Endothelial cell of umbilical vein (primary cell): Measurements from ENCODE around the gene MAPKAP1. TPM values are rescaled to one million over a fixed set of nuclear protein-coding genes. Genes with fewer than 3 reads are reported as not detected.

Experiments
- BruUV-seq: library from RNA; stranded (reverse); fragments of 400-500 nt; replicated peaks from 2 replicates; lab custom pipeline; 2021; lab: Mats Ljungman, UMichigan
- CTCF ChIA-PET: fragments of 300-600, 350-600 bp; sonication (Branson Sonifier 250); formaldehyde crosslinking; loops from one replicate; lab custom pipeline; 2021; ENCODE audit warnings: antibody characterized with exemption, inconsistent platforms; lab: Charles Lee
- POLR2A ChIA-PET: fragments of 300-600, 350-600 bp; sonication (Branson Sonifier 250); formaldehyde crosslinking; loops from one replicate; lab custom pipeline; 2021; ENCODE audit warnings: antibody characterized with exemption, inconsistent platforms; lab: Charles Lee
- DNase-seq: peaks from one replicate; pipeline ENCODE4 v3.0.0-alpha.2; 2011; ENCODE audit warnings: low read depth, low spot score
- FAIRE-seq: peaks from 2 replicates; lab custom pipeline; 2011; peaks lifted over from hg19 to GRCh38; lab: Jason Lieb, UNC
- H2AFZ ChIP-seq: 2 replicates; pipeline ENCODE4 v1.6.0; 2012; ENCODE audit warnings: low read depth, low read length, control low read depth, inconsistent platforms
- H3K27ac ChIP-seq: 2 replicates; pipeline ENCODE4 v1.5.1; 2011; ENCODE audit warnings: low read depth, mild to moderate bottlenecking, control low read depth, low read length, moderate library complexity; ENCODE audit not compliant: insufficient read depth
- H3K27me3 ChIP-seq, 2 experiments: 2 replicates each; pipeline versions ENCODE4 v1.6.0 to v1.6.1; 2011; ENCODE audit warnings: low read length in 2 of 2, mixed read lengths in 1 of 2; ENCODE audit not compliant: control insufficient read depth in 2 of 2, insufficient read depth in 2 of 2
- H3K36me3 ChIP-seq, 2 experiments: 2 replicates in 1 of 2; 3 replicates in 1 of 2; pipeline ENCODE4 v1.5.1; 2011; ENCODE audit warnings: low read length in 2 of 2, mild to moderate bottlenecking in 1 of 2, moderate library complexity in 1 of 2; ENCODE audit not compliant: control insufficient read depth in 2 of 2, insufficient read depth in 2 of 2; ENCODE audit errors: extremely low read depth in 1 of 2
- H3K4me1 ChIP-seq: 3 replicates; pipeline ENCODE4 v1.5.1; 2011; ENCODE audit warnings: mild to moderate bottlenecking, low read length; ENCODE audit not compliant: control insufficient read depth, insufficient read depth; ENCODE audit errors: extremely low read depth
- H3K4me2 ChIP-seq: 2 replicates; pipeline ENCODE4 v1.6.1; 2011; ENCODE audit warnings: low read length, control low read depth, mixed read lengths; ENCODE audit not compliant: insufficient read depth
- H3K4me3 ChIP-seq, 3 experiments: fragments of 200-600 bp in 1 of 3; sonication (generic), shearing (Covaris generic) in 1 of 3; replicated peaks in 1 of 3; 2 replicates each; pipeline ENCODE4 v1.5.1; 2011 to 2016; ENCODE audit warnings: control low read depth in 3 of 3, low read length in 3 of 3, mild to moderate bottlenecking in 2 of 3, inconsistent platforms in 1 of 3, low read depth in 1 of 3, moderate library complexity in 1 of 3; ENCODE audit not compliant: insufficient read depth in 1 of 3
- H3K79me2 ChIP-seq: 2 replicates; pipeline ENCODE4 v1.6.0; 2012; ENCODE audit warnings: low read length, inconsistent platforms; ENCODE audit not compliant: control insufficient read depth, insufficient read depth
- H3K9ac ChIP-seq: replicated peaks from 2 replicates; pipeline ENCODE3; 2011; ENCODE audit warnings: low read length, control low read depth; ENCODE audit not compliant: insufficient read depth; ENCODE audit errors: extremely low read depth
- H3K9me1 ChIP-seq: replicated peaks from 3 replicates; pipeline ENCODE4 v1.6.0; 2011; ENCODE audit warnings: mild to moderate bottlenecking, low read length; ENCODE audit not compliant: control insufficient read depth, insufficient read depth; ENCODE audit errors: extremely low read depth
- H3K9me3 ChIP-seq: replicated peaks from 2 replicates; pipeline ENCODE4 v1.5.1; 2012; ENCODE audit warnings: low read length, inconsistent platforms; ENCODE audit not compliant: control insufficient read depth, insufficient read depth
- H4K20me1 ChIP-seq: replicated peaks from 2 replicates; pipeline ENCODE3; 2011; ENCODE audit warnings: mild to moderate bottlenecking, low read length; ENCODE audit not compliant: control insufficient read depth, insufficient read depth; ENCODE audit errors: extremely low read depth
- EZH2 ChIP-seq: IDR thresholded peaks from 2 replicates; pipeline ENCODE4 v1.6.1; 2012; ENCODE audit warnings: borderline replicate concordance, low read depth, mild to moderate bottlenecking, moderate library complexity, low read length, inconsistent platforms; ENCODE audit not compliant: severe bottlenecking
- FOS ChIP-seq: IDR thresholded peaks from 2 replicates; pipeline ENCODE4 v1.6.1; 2011; ENCODE audit warnings: mild to moderate bottlenecking, low read length, moderate library complexity, borderline replicate concordance; ENCODE audit not compliant: insufficient read depth
- GATA2 ChIP-seq: IDR thresholded peaks from 2 replicates; pipeline ENCODE4 v1.7.0; 2011; ENCODE audit warnings: low read depth, mild to moderate bottlenecking, moderate library complexity, mixed read lengths, low read length; ENCODE audit not compliant: insufficient read length, insufficient read depth
- JUN ChIP-seq: IDR thresholded peaks from 2 replicates; pipeline ENCODE4 v1.6.1; 2011; ENCODE audit warnings: borderline replicate concordance, low read depth; ENCODE audit not compliant: insufficient read length, insufficient read depth
- MYC ChIP-seq: IDR thresholded peaks from one replicate; pipeline ENCODE4 v1.6.1; 2011; ENCODE audit warnings: mild to moderate bottlenecking, low read depth, low read length
- POLR2A ChIP-seq: IDR thresholded peaks from 2 replicates; pipeline ENCODE4 v1.6.1; 2012; ENCODE audit warnings: low read depth, mild to moderate bottlenecking, control low read depth, low read length
- POLR2AphosphoS5 ChIP-seq: IDR thresholded peaks from 2 replicates; pipeline ENCODE4 v1.6.1; 2012; ENCODE audit warnings: low read depth, mild to moderate bottlenecking, control low read depth, low read length, moderate library complexity; ENCODE audit not compliant: insufficient read depth
- dilution Hi-C: fragments of 300-500 bp; cut with MboI; formaldehyde crosslinking; loops from one replicate; pipeline ENCODE4 v1.15.0; 2019; ENCODE audit warnings: low sequenced_read_pairs; ENCODE audit not compliant: extremely low pct_ligation_motif_present
- intact Hi-C: fragments of 100-400 bp; cut with micrococcal nuclease; formaldehyde crosslinking; loops from one replicate; pipeline ENCODE4 v1.10.0; 2022
- polyA plus RNA-seq, 4 experiments: library from polyadenylated mRNA; depleted of rRNA in 3 of 4; stranded (reverse) in 3 of 4; unstranded in 1 of 4; fragments of >200 nt; gene quantifications; 2 replicates each; pipeline versions ENCODE4 v1.2.1 to v1.2.3, GENCODE V29; 2011 to 2012; ENCODE audit warnings: missing spikeins in 1 of 4
- total RNA-seq: library from RNA; stranded (reverse); gene quantifications from 2 replicates; pipeline ENCODE4 v1.2.3, GENCODE V29; 2021
- TF ChIP-seq, protein P1 (sequence below), 2 donors: IDR thresholded peaks; 1 replicate in 1 of 2; 2 replicates in 1 of 2; pipeline ENCODE4 v1.5.1; 2011; ENCODE audit warnings: low read length in 2 of 2, mild to moderate bottlenecking in 2 of 2, moderate library complexity in 2 of 2, control low read depth in 1 of 2, inconsistent platforms in 1 of 2, low read depth in 1 of 2; ENCODE audit not compliant: insufficient read depth in 1 of 2; ENCODE audit errors: extremely low read depth in 1 of 2
- TF ChIP-seq, protein P2 (sequence below): IDR thresholded peaks from 2 replicates; pipeline ENCODE4 v1.6.1; 2011; ENCODE audit not compliant: insufficient read depth, insufficient read length

The MAPKAP1 gene
- total and polyA plus RNA-seq, 2 donors (not counting 3 experiments of a cell fraction or from before 2014, with no cell fraction given), result 61.9 to 99.1 TPM

GRCh38 chr9:125435776-125436612 is 271.0 kb downstream of the MAPKAP1 start:
- Histone ChIP-seq H3K4me1 (no peaks in the 10 kb centered on the region), H2AFZ (no peak overlapping the region), H3K36me3 (peaks cover 0 to 5% of the 10 kb centered on the region in 2 experiments), H4K20me1 (no peaks in the 10 kb centered on the region), H3K79me2 (no peaks in the 10 kb centered on the region), H3K4me2 (no peak overlapping the region), H3K27me3 (no peaks in the 10 kb centered on the region), H3K27ac (no peak overlapping the region), H3K9me1 (no peaks in the 10 kb centered on the region), H3K9ac (no peak overlapping the region), H3K4me3 (no peak overlapping the region), H3K9me3 (no peaks in the 10 kb centered on the region)
- DNase-seq, result no peak
- ChIA-PET CTCF (interaction anchor here (0.7 to 0.8 kb wide), 2 partner anchors 15 to 28 kb away, joined by 3 read pairs; no protein-coding TSS in a partner anchor), POLR2A (no interaction called here)
- intact Hi-C loops (no loop called here), dilution Hi-C loops (no loop called here)
- TF ChIP-seq JUN (no peak), GATA2 (no peak), MYC (no peak), EZH2 (no peak), POLR2AphosphoS5 (no peak), FOS (no peak), POLR2A (no peak)
- TF ChIP-seq, protein P1, sequence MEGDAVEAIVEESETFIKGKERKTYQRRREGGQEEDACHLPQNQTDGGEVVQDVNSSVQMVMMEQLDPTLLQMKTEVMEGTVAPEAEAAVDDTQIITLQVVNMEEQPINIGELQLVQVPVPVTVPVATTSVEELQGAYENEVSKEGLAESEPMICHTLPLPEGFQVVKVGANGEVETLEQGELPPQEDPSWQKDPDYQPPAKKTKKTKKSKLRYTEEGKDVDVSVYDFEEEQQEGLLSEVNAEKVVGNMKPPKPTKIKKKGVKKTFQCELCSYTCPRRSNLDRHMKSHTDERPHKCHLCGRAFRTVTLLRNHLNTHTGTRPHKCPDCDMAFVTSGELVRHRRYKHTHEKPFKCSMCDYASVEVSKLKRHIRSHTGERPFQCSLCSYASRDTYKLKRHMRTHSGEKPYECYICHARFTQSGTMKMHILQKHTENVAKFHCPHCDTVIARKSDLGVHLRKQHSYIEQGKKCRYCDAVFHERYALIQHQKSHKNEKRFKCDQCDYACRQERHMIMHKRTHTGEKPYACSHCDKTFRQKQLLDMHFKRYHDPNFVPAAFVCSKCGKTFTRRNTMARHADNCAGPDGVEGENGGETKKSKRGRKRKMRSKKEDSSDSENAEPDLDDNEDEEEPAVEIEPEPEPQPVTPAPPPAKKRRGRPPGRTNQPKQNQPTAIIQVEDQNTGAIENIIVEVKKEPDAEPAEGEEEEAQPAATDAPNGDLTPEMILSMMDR (IDR thresholded peaks at IDR 0.05; ENCODE audit: extremely low read depth in 1 of 2, insufficient read depth in 1 of 2, low read depth in 1 of 2, low read length in 2 of 2), result no peak
- TF ChIP-seq, protein P2, sequence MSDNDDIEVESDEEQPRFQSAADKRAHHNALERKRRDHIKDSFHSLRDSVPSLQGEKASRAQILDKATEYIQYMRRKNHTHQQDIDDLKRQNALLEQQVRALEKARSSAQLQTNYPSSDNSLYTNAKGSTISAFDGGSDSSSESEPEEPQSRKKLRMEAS, result no peak
- BruUV-seq, result no TSS peak
- FAIRE-seq, result no peak
